ENCODE data around the gene CEP350.

CEP350 gene

GRCh38 chr1:179969962-179970361, 15.4 kb downstream of the CEP350 start:
- no peak for DNase-seq (ENCODE audit: low spot score)
- in situ Hi-C loops (cut with MboI; ENCODE audit: low pct_unique_long_range_greater_than_20kb, low sequenced_read_pairs, unreplicated experiment), result no loop called here
- TF ChIP-seq, protein P1, sequence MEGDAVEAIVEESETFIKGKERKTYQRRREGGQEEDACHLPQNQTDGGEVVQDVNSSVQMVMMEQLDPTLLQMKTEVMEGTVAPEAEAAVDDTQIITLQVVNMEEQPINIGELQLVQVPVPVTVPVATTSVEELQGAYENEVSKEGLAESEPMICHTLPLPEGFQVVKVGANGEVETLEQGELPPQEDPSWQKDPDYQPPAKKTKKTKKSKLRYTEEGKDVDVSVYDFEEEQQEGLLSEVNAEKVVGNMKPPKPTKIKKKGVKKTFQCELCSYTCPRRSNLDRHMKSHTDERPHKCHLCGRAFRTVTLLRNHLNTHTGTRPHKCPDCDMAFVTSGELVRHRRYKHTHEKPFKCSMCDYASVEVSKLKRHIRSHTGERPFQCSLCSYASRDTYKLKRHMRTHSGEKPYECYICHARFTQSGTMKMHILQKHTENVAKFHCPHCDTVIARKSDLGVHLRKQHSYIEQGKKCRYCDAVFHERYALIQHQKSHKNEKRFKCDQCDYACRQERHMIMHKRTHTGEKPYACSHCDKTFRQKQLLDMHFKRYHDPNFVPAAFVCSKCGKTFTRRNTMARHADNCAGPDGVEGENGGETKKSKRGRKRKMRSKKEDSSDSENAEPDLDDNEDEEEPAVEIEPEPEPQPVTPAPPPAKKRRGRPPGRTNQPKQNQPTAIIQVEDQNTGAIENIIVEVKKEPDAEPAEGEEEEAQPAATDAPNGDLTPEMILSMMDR (IDR thresholded peaks at IDR 0.05; ENCODE audit: extremely low read depth, insufficient read depth, missing control alignments), result no peak

- in situ Hi-C loops (cut with MboI; ENCODE audit: low pct_unique_long_range_greater_than_20kb, low sequenced_read_pairs, unreplicated experiment), result no loop called here
- no peak for DNase-seq (ENCODE audit: low spot score)
- TF ChIP-seq, protein P1 (IDR thresholded peaks at IDR 0.05; ENCODE audit: extremely low read depth, insufficient read depth, missing control alignments), result no peak
These were observed 17.2 kb downstream of the CEP350 start for GRCh38 chr1:179971563-179972496.

DNA sequence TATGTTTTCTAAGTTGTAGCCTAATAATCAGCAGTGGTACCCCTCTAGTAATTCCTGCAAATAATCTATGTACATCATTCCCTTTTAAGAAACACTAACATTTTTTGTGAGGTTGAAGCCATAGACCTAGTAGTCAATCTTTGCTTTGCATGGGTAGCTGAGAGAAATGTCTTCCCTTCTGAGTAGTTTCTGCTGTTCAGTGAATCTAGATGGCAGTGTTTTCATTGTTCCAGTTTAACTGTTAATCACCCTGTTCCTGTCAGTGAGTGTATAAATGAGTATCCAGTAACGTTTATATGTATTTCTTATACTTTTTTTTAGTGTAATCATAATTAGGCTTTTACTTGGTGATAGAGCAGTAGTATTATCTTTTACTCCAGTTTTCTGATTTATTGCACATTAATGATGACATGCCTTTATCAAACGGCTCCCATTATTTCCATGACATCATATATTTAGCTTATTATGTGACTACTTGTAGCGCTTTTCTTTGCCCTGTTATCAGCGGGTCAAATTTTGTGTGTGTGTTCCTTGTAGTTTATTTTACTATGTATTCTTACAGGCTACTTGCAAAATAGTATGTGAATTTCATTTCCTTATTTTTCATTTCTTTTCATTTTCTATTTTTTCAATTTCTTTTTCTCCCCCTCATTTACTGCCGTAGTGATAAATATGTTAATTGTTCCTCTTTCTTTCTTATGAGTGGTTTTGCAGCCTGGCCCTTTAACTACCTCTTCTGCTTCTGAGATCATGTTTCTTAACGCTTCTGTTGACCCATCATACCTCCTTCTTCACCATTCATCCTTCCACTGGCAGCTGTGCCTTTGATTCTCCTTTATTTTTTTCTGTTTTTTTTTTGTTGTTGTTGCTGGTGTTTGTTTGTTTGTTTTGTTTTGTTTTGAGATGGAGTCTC, 18.8 kb downstream of the CEP350 start:
- TF ChIP-seq, protein P1 (IDR thresholded peaks at IDR 0.05; ENCODE audit: extremely low read depth, insufficient read depth, missing control alignments), result no peak
- in situ Hi-C loops (cut with MboI; ENCODE audit: low pct_unique_long_range_greater_than_20kb, low sequenced_read_pairs, unreplicated experiment), result no loop called here
- DNase-seq (ENCODE audit: low spot score), result no peak

DNA sequence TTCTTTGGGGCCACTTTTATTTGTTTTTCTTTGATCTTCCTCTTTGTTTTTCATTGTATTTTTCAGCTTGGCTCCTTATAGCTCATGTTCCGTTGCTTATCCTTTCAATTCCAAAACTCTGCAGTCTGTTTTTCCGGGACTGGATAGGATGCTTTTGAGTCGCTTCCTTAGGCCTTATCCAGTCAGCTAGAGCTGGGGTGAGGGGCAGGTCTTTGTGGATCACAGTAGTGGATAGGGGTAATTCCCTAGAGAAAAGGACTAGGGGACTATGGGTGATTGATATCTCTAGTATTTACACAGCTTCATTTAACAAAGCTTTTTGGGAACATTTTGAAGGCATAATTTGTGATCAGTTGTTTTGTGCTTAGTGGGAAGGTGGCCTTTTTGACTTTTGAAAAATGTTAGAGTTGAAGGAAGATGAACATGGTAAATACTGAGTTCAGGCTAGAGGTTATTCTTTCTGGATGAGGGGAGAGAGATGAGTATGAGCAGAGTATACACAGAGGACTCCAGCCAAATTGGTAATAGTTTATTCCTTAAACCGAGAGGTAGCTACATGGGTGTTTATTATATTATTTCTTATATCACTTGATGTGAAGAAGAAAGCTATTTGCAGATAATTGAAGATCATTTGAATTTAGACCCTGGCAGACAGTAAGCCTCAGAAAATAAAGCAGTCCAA, 22.5 kb downstream of the CEP350 start:
- in situ Hi-C loops (cut with MboI; ENCODE audit: low pct_unique_long_range_greater_than_20kb, low sequenced_read_pairs, unreplicated experiment), result no loop called here

DNA sequence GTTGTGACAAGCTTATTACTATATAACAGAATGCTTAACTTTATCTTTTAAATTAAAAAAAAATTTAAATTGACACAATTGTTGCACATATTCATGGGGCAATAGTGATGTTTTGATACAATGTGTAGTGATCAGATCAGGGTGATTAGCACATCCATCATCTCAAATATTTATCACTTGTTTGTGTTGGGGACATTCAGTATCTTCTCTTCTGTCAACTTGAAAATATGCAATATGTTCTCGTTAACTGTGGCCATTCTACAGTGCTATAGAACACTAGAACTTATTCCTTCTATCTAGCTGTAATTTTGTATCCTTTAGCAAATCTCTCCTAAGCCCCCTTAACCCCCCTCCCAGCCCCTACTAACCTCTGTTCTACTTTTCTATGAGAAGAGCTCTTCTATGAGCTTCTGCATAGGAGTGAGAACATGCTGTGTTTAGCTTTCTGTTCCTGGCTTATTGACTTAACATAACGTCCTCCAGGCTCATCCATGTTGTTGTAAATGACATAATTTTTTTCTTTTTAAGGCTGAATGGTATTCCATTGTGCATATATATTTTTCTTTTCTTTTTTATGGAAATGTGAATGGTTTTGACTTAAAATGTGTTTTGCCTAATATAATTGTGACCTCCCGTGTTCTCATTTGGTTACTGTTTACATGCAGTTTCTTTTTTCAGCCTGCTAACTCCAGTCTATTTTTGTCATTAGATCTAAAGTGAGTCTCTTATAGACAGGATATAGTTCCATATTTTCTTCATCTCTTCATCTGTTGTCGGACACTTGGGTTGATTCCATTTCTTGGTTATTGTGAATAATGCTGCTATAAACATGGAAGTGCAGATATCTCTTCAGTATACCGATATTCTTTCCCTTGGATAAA, 23.8 kb downstream of the CEP350 start:
- in situ Hi-C loops (cut with MboI; ENCODE audit: low pct_unique_long_range_greater_than_20kb, low sequenced_read_pairs, unreplicated experiment), result no loop called here
- DNase-seq (ENCODE audit: low spot score), result no peak
- TF ChIP-seq, protein P1 (IDR thresholded peaks at IDR 0.05; ENCODE audit: extremely low read depth, insufficient read depth, missing control alignments), result no peak

More for the DNA sequence above, 22.5 kb downstream of the CEP350 start:
- TF ChIP-seq, protein P1 (IDR thresholded peaks at IDR 0.05; ENCODE audit: extremely low read depth, insufficient read depth, missing control alignments), result no peak
- no peak for DNase-seq (ENCODE audit: low spot score)
